Activated CD8-positive, alpha-beta memory T cell treated with anti-CD3 and anti-CD28 coated beads, Interleukin-2, amount 10 ng/mL, durations not matched to agents 7 days and 5 days (primary cell): ENCODE measurements around the gene ART3. TPM values are rescaled to one million over a fixed set of nuclear protein-coding genes. Genes with fewer than 3 reads are reported as not detected.

Experiments used
- ATAC-seq: fragments of 150-1000 bp; cut with Tn5 transposase; one replicate; pipeline ENCODE4 v1.10.0; 2021; ENCODE audit warnings: moderate library complexity
- CTCF ChIA-PET: fragments of 350-600 bp; sonication (Branson Sonifier 250); formaldehyde crosslinking; loops from one replicate; lab custom pipeline; 2021; ENCODE audit warnings: antibody characterized with exemption; lab: Charles Lee
- DNase-seq: peaks from one replicate; pipeline ENCODE4 v3.0.0-alpha.2; 2020
- H3K27ac Mint-ChIP-seq: one replicate; pipeline ENCODE4 v1.8.0; 2021; ENCODE audit warnings: mild to moderate bottlenecking, mixed read lengths
- H3K27me3 Mint-ChIP-seq: one replicate; pipeline ENCODE4 v1.8.0; 2021; ENCODE audit warnings: mixed read lengths
- H3K36me3 Mint-ChIP-seq: one replicate; pipeline ENCODE4 v1.8.0; 2021; ENCODE audit warnings: mild to moderate bottlenecking, mixed read lengths
- H3K4me1 Mint-ChIP-seq: one replicate; pipeline ENCODE4 v1.8.0; 2021; ENCODE audit warnings: mixed read lengths
- H3K4me3 Mint-ChIP-seq: one replicate; pipeline ENCODE4 v1.8.0; 2021; ENCODE audit warnings: mild to moderate bottlenecking, moderate library complexity, mixed read lengths
- H3K9me3 Mint-ChIP-seq: one replicate; pipeline ENCODE4 v1.8.0; 2022; ENCODE audit warnings: low read depth, mixed read lengths
- total RNA-seq, 2 experiments: library from RNA; stranded (reverse); gene quantifications; one replicate each; pipeline ENCODE4 v1.2.3, GENCODE V29; 2021

ART3 gene
- total RNA-seq, 2 experiments from 2014 or later = not detected

DNA sequence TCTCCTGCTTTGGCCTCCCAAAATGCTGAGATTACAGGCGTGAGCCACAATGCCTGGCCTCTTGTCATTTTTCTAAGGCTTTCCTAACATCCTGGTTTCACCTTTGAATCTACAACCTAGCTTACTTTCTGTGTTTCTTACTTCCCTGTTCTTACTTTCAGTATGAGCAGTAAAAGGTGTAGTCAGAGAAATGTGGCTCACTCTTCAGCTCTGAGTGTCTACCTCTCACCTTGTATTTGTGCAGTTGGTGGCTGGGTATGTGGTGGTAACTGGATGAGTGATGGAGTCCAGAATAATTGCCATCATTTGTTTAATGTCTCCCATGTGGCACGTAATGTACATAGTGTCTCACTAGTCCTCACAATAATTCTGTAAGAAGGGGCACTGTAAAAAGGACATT lies 19.5 kb upstream of the ART3 start:
- ATAC-seq (peak; percentile 73), DNase-seq (peak; percentile 67)
- H3K4me3 Mint-ChIP-seq = no peak overlapping the region
- peaks cover 57% of the 10 kb centered on the region for H3K4me1 Mint-ChIP-seq
- peaks cover 4% of the 10 kb centered on the region for H3K27me3 Mint-ChIP-seq
- H3K36me3 Mint-ChIP-seq = peaks cover 5% of the 10 kb centered on the region
- CTCF ChIA-PET = interaction anchor here (1.0 to 3.2 kb wide), 5 partner anchors 12 to 115 kb away, joined by 3 to 15 read pairs (median 3); no protein-coding TSS in a partner anchor
- H3K9me3 Mint-ChIP-seq = no peaks in the 10 kb centered on the region
- H3K27ac Mint-ChIP-seq = peak overlapping the region; percentile 58

GRCh38 chr4:76055421-76055820 lies 19.1 kb upstream of the ART3 start:
- CTCF ChIA-PET = interaction anchor here (1.0 to 3.2 kb wide), 3 partner anchors 12 to 59 kb away, joined by 3 to 15 read pairs (median 4); no protein-coding TSS in a partner anchor
- ATAC-seq (no peak), DNase-seq (no peak)
- Mint-ChIP-seq H3K36me3 (peaks cover 7% of the 10 kb centered on the region), H3K27ac (peak overlapping the region; percentile 58), H3K27me3 (peaks cover 4% of the 10 kb centered on the region), H3K4me1 (peaks cover 61% of the 10 kb centered on the region), H3K9me3 (no peaks in the 10 kb centered on the region), H3K4me3 (no peak overlapping the region)

DNA sequence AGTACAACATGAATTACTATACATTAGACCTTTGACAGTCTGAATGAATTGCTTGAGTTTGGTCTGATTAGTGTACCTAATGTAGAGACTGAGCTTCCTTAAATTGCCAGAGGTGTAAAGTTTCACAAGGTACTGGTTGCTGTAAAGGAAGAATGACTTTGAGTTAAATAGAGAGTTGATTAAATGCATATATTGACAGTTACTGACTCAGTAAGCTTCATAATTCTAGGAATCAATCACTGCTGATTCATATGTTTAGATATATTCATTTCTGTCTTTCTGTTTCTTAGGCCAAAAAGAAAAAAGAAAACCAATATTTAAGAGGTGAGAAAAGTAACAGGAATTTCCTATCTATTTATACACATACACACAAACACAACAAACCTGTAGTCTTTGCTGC lies 16.2 kb upstream of the ART3 start:
- H3K36me3 Mint-ChIP-seq = peaks cover 23% of the 10 kb centered on the region
- peaks cover 77% of the 10 kb centered on the region for H3K4me1 Mint-ChIP-seq
- ATAC-seq (peak; percentile 71), DNase-seq (no peak)
- H3K27me3 Mint-ChIP-seq = peaks cover 4% of the 10 kb centered on the region
- no peaks in the 10 kb centered on the region for H3K9me3 Mint-ChIP-seq
- peak overlapping the region; percentile 80 for H3K27ac Mint-ChIP-seq
- CTCF ChIA-PET = interaction anchor here (1.0 to 2.7 kb wide), 6 partner anchors 13 to 67 kb away, joined by 3 to 28 read pairs (median 4); partner anchors contain the start of gene SDAD1
- no peak overlapping the region for H3K4me3 Mint-ChIP-seq

DNA sequence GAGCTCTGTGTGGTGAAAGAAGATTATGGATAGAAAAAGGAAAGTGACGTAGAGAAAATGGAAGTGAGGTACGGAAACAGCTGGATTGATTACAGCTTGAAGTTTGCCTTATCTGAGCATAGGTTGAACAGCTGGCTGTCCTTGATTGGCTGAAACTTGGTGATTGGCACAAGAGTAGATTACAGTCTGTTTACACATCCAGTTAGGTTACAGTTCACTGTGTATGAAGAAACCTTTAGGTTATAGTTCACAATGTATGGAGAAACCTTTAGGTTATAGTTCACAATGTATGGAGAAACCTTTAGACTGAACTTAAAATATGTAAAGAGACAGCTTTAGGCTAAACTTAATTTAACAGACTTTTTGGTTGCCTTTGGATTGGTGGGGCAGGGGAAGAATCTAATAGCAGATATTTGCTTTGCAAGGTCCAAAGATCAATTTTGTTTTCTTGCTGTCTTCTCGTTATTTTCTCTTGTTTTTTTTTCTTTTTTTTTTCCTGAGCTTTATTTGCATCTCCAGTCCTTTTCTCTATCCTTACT lies 15.6 kb upstream of the ART3 start:
- DNase-seq (peak; percentile 59), ATAC-seq (peak; percentile 25)
- Mint-ChIP-seq H3K4me1 (peaks cover 73% of the 10 kb centered on the region), H3K4me3 (peak overlapping the region; percentile 1), H3K9me3 (no peaks in the 10 kb centered on the region), H3K36me3 (peaks cover 23% of the 10 kb centered on the region), H3K27ac (peak overlapping the region; percentile 80), H3K27me3 (no peaks in the 10 kb centered on the region)
- CTCF ChIA-PET = interaction anchor here (1.0 to 2.7 kb wide), 6 partner anchors 12 to 68 kb away, joined by 3 to 28 read pairs (median 4); partner anchors contain the start of gene SDAD1

DNA sequence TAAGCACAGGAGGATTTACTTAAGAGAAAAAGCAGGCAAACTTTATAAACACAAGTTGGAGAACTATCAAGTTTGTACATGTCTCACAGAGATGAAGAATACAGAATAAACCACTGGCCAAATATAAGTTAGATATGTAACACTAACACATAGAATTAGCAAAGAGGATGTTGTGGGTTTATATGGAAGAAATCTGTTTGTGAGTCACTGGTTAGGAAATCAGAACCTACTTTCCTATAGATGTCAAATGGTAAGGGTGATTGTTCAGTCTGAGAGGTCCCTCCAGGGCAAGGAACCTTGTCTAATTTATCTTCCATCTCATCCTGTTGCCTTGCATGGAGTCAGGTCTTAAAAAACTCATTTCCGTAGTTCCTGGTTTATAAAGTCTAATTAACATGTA lies 14.8 kb upstream of the ART3 start:
- peaks cover 26% of the 10 kb centered on the region for H3K36me3 Mint-ChIP-seq
- H3K27me3 Mint-ChIP-seq = no peaks in the 10 kb centered on the region
- no peaks in the 10 kb centered on the region for H3K9me3 Mint-ChIP-seq
- H3K27ac Mint-ChIP-seq = peak overlapping the region; percentile 70
- peaks cover 70% of the 10 kb centered on the region for H3K4me1 Mint-ChIP-seq
- DNase-seq = no peak
- no peak overlapping the region for H3K4me3 Mint-ChIP-seq
- ATAC-seq = peak; percentile 56
- CTCF ChIA-PET = interaction anchor here (1.9 to 2.7 kb wide), 2 partner anchors 35 to 64 kb away, joined by 4 to 28 read pairs; no protein-coding TSS in a partner anchor

DNA sequence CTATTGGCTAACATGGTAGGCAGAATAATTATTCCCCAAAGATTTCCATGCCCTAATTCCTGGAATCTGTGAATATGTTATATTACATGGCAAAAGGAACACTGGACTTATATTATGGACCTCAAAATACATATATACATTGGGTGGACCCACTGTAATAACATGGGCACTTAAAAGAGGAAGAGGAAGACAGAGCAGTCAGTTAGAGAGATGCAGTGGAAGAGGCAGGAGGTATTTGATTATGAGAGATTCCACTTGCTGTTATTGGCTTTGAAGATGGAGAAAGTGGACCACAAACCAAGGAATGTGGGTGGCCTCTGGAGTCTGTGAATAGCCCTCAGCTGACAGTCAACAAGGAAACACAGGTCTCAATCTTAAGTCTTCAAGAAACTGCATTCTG lies 14.0 kb upstream of the ART3 start:
- Mint-ChIP-seq H3K4me3 (no peak overlapping the region), H3K27me3 (no peaks in the 10 kb centered on the region), H3K9me3 (no peaks in the 10 kb centered on the region), H3K27ac (peak overlapping the region; percentile 70), H3K36me3 (peaks cover 28% of the 10 kb centered on the region), H3K4me1 (peaks cover 62% of the 10 kb centered on the region)
- ATAC-seq = no peak
- CTCF ChIA-PET = interaction anchor here (0.9 kb wide), 1 partner anchor 68 kb away, joined by 3 read pairs; no protein-coding TSS in a partner anchor
- DNase-seq = no peak

- H3K4me1 Mint-ChIP-seq = peaks cover 53% of the 10 kb centered on the region
- no peaks in the 10 kb centered on the region for H3K27me3 Mint-ChIP-seq
- DNase-seq = no peak
- peaks cover 25% of the 10 kb centered on the region for H3K36me3 Mint-ChIP-seq
- ATAC-seq = no peak
- no peak overlapping the region for H3K27ac Mint-ChIP-seq
- CTCF ChIA-PET = interaction anchor here (0.9 to 3.0 kb wide), 3 partner anchors 46 to 69 kb away, joined by 3 to 28 read pairs (median 3); no protein-coding TSS in a partner anchor
- H3K9me3 Mint-ChIP-seq = no peaks in the 10 kb centered on the region
- H3K4me3 Mint-ChIP-seq = no peak overlapping the region
These were observed 13.1 kb upstream of the ART3 start for GRCh38 chr4:76061421-76061820.

DNA sequence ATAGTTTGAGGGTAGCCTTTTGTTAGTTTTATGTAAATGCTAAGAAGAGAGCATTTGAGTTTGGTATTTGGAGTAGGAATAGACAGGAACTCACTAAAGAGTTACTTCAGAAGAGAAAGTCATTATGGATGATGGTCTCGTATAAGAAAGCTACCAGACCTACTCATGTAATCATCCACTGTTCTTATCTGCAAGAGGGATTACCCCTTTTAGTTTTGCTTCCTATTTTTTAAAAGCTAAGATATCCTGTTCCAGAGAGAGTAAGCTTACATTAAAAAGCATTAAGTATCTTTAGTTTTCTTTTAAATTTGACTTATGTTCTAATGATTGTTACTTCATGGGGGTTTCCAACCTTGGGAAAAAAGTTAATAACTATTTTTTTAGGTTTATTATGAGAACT lies 12.5 kb upstream of the ART3 start:
- Mint-ChIP-seq H3K27ac (no peak overlapping the region), H3K4me1 (peaks cover 50% of the 10 kb centered on the region), H3K4me3 (no peak overlapping the region), H3K9me3 (no peaks in the 10 kb centered on the region), H3K36me3 (peaks cover 25% of the 10 kb centered on the region), H3K27me3 (no peaks in the 10 kb centered on the region)
- CTCF ChIA-PET = interaction anchor here (0.7 to 3.0 kb wide), 3 partner anchors 46 to 124 kb away, joined by 3 to 28 read pairs (median 4); no protein-coding TSS in a partner anchor
- DNase-seq = no peak
- ATAC-seq = no peak

DNA sequence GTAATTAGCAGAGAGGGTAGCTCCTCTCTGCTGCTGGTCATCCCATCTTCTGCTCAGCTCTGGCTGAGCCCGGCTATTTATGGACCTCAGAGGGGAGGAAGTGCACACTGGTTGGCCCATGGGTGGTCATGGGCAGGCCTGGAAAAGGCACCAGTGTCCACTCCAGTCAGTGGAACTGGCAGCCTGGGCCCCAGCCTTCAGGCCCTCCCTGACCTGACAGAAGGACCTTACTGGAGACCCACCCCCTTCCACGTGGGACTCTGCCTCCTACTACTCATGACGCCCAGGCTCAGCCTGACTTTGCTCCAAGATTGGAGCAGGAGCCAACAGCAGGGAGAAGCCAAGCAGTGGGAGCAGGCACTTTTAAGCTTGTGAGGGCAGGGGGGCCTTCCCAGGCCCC lies 8.0 kb upstream of the ART3 start:
- no peak for DNase-seq

GRCh38 chr4:76067652-76068286 lies 6.7 kb upstream of the ART3 start:
- Mint-ChIP-seq H3K36me3 (peaks cover 10% of the 10 kb centered on the region), H3K27me3 (no peaks in the 10 kb centered on the region), H3K27ac (no peak overlapping the region), H3K9me3 (no peaks in the 10 kb centered on the region), H3K4me3 (no peak overlapping the region), H3K4me1 (peaks cover 5% of the 10 kb centered on the region)
- CTCF ChIA-PET = interaction anchor here (1.3 to 2.1 kb wide), 3 partner anchors 8 to 71 kb away, joined by 3 to 41 read pairs (median 4); no protein-coding TSS in a partner anchor
- peak; percentile 84 for DNase-seq
- ATAC-seq = peak; percentile 92

More for the DNA sequence above, 8.0 kb upstream of the ART3 start:
- Mint-ChIP-seq H3K36me3 (peaks cover 16% of the 10 kb centered on the region), H3K27ac (no peak overlapping the region), H3K27me3 (no peaks in the 10 kb centered on the region), H3K4me3 (no peak overlapping the region), H3K9me3 (no peaks in the 10 kb centered on the region), H3K4me1 (peaks cover 10% of the 10 kb centered on the region)
- CTCF ChIA-PET = interaction anchor here (1.2 to 2.1 kb wide), 7 partner anchors 10 to 126 kb away, joined by 3 to 41 read pairs (median 4); partner anchors contain the start of gene NAAA
- ATAC-seq = no peak

DNA sequence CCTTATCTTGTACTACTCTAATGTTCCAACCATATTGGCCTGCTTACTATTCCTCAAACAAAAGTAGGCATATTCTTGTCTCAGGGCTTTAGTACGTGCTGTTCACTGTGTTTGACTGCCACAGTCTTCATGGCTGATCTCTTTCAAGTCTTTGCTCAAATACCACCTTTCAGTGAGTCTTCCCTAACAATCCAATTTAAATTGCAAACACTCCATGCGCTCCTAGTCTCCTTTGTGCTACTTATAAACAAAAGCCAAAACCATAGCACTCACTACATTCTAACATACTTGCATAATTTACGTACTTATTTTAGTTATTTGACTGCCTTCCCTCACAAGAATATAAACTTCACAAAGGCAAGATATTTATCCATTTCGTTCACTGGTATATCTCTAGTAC lies 1.7 kb upstream of the ART3 start:
- H3K4me3 Mint-ChIP-seq = no peak overlapping the region
- DNase-seq = no peak
- no peaks in the 10 kb centered on the region for H3K9me3 Mint-ChIP-seq
- no peak overlapping the region for H3K27ac Mint-ChIP-seq
- CTCF ChIA-PET = interaction anchor here (2.1 kb wide), 1 partner anchor 77 kb away, joined by 6 read pairs; no protein-coding TSS in a partner anchor
- peaks cover 5% of the 10 kb centered on the region for H3K27me3 Mint-ChIP-seq
- no peaks in the 10 kb centered on the region for H3K36me3 Mint-ChIP-seq
- no peaks in the 10 kb centered on the region for H3K4me1 Mint-ChIP-seq
- no peak for ATAC-seq

DNA sequence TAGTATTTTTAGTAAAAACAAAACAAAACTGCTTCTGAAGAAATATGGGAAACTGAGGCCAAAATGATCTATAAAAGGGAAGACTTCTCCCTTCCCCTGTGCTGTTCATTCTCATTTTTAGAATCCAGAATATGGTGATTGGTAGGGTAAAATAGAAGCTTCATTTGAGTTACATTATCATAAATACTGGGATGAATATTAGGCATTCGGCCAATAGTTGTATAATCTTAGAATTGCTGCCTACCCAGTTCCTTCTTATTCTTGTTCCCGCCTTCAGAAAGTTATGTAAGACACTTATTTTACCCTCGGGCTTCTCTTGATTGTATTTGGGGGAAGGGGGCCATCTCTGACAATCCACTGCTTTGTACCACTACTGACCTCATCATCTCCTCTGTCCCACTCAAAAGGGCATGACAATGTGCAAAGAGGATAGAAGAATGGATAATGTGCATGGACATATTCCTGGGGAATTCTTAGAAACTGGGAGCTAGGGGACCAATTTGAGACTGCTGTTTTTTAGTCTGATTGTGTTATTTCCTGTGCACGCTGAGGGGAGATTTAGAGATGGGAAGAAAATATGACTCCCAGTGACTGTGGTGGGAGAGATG lies 588 bp downstream of the ART3 start:
- DNase-seq = no peak
- no peaks in the 10 kb centered on the region for H3K36me3 Mint-ChIP-seq
- no peaks in the 10 kb centered on the region for H3K4me1 Mint-ChIP-seq
- H3K4me3 Mint-ChIP-seq = no peak overlapping the region
- H3K27me3 Mint-ChIP-seq = peaks cover 25% of the 10 kb centered on the region
- no peaks in the 10 kb centered on the region for H3K9me3 Mint-ChIP-seq
- no peak for ATAC-seq
- CTCF ChIA-PET = interaction anchor here (2.1 kb wide), 1 partner anchor 79 kb away, joined by 6 read pairs; no protein-coding TSS in a partner anchor
- no peak overlapping the region for H3K27ac Mint-ChIP-seq

DNA sequence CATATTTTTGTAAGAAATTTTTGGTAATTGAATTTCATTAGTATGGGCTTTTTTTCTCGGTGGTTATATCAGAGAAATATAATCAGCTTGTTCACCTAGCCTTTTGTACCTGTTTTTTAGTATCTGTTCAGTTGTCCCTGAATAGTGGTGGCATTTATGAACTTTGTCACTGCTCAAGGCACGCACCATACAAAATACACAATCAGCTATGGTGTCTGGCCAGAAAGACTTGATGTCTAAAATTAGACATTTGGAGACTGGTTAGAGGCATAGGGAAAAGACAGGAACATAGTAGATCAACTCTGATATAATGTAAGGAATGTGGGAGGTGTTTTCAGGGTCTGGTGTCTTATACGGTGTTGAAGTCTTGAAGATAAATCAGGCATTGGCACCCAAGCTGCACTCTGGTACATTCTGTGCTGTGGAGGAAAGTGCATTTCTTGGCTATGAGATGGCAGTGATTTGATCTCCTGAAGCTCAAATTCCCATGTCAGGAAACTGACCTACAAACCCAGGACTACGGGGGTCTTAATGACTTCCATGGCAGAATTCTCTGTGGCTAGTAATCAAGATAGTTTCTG lies 3.6 kb downstream of the ART3 start:
- no peak overlapping the region for H3K27ac Mint-ChIP-seq
- DNase-seq = no peak
- no peaks in the 10 kb centered on the region for H3K4me1 Mint-ChIP-seq
- H3K9me3 Mint-ChIP-seq = no peaks in the 10 kb centered on the region
- H3K4me3 Mint-ChIP-seq = no peak overlapping the region
- CTCF ChIA-PET = interaction anchor here (2.2 kb wide), 1 partner anchor 82 kb away, joined by 6 read pairs; no protein-coding TSS in a partner anchor
- ATAC-seq = no peak
- no peaks in the 10 kb centered on the region for H3K36me3 Mint-ChIP-seq
- H3K27me3 Mint-ChIP-seq = peaks cover 30% of the 10 kb centered on the region
